ENCODE results near the gene MYO3B.

The MYO3B gene

GRCh38 chr2:170485254-170486026 lies 307.5 kb downstream of the MYO3B start:
- DNase-seq: no peak

GRCh38 chr2:170486730-170487129 lies 308.8 kb downstream of the MYO3B start:
- DNase-seq: no peak

- no peak for DNase-seq
Observed at GRCh38 chr2:170488807-170489206, 310.9 kb downstream of the MYO3B start.

- DNase-seq: no peak
Observed at GRCh38 chr2:170492010-170492409, 314.1 kb downstream of the MYO3B start.

- DNase-seq: no peak
Observed at GRCh38 chr2:170493426-170494097, 315.6 kb downstream of the MYO3B start.

GRCh38 chr2:170495896-170496295 lies 317.9 kb downstream of the MYO3B start:
- no peak for DNase-seq

GRCh38 chr2:170498619-170499018 lies 320.7 kb downstream of the MYO3B start:
- DNase-seq: no peak

- DNase-seq: no peak
Observed at GRCh38 chr2:170500104-170500503, 322.2 kb downstream of the MYO3B start.

GRCh38 chr2:170500770-170501169 lies 322.8 kb downstream of the MYO3B start:
- no peak for DNase-seq

- no peak for DNase-seq
Observed at GRCh38 chr2:170501421-170502043, 323.6 kb downstream of the MYO3B start.

- no peak for DNase-seq
Observed at GRCh38 chr2:170502361-170503130, 324.6 kb downstream of the MYO3B start.

GRCh38 chr2:170503563-170503962 lies 325.6 kb downstream of the MYO3B start:
- no peak for DNase-seq

- no peak for DNase-seq
Observed at GRCh38 chr2:170503971-170504809, 326.2 kb downstream of the MYO3B start.

- DNase-seq: no peak
Observed at GRCh38 chr2:170504810-170505145, 326.8 kb downstream of the MYO3B start.

- DNase-seq: no peak
Observed at GRCh38 chr2:170505631-170506275, 327.8 kb downstream of the MYO3B start.

GRCh38 chr2:170509452-170510193 lies 331.7 kb downstream of the MYO3B start:
- no peak for DNase-seq

GRCh38 chr2:170512266-170512665 lies 334.3 kb downstream of the MYO3B start:
- no peak for DNase-seq

- DNase-seq: no peak
Observed at GRCh38 chr2:170514140-170514539, 336.2 kb downstream of the MYO3B start.

GRCh38 chr2:170517538-170517937 lies 339.6 kb downstream of the MYO3B start:
- no peak for DNase-seq

GRCh38 chr2:170518911-170519310 lies 341.0 kb downstream of the MYO3B start:
- DNase-seq: no peak

- no peak for DNase-seq
Observed at GRCh38 chr2:170521299-170521698, 343.4 kb downstream of the MYO3B start.

Measured in activated CD4-positive, alpha-beta T cell treated with anti-CD3 and anti-CD28 coated beads for 1 hour (primary cell).